ENCODE data around the gene AFAP1L1.

The AFAP1L1 gene

DNA sequence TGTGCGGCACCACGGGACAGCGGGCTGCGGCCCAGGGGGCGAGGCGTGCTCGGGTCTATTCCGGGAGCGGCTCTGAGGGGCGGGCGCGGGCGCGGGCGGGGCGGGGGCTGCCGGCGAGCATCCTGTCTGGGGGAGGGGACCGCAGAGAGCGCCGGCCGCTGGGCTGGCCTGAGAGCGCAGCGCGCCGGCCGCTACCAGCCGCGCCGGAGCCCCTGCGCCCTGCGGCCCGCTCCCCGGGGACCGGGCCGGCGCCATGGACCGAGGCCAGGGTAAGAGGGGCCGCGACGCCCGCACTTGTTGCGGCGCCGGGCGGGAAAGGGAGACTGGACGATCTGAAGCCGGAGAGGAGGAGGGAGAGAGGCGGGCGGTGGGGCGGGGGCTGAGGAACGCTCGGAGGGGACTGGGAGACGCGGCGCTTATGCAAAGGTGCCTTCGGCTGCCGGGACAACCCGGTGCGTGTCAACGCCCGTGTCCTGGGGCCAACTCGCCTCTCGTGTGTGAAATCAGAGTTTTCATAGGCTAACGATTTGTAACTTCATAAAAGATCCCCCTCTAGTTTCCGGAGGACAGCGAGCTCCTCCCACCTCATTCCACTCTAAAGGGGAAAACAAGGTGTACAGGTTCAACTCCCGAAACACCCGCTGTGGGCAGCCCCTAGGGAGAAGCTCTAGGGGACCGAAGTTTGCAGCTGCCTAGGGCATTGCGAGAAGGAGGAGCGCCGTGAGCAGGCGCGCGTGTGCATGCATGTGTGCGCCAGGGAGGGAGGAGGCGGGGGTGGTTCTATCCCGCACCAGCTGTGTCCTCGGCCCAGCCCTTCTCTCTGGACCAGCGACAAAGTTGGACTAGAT lies at the start of gene AFAP1L1:
Gene AFAP1L1 (plus strand): TSS at position 144 of the 848 bp plus-strand sequence. CDS start 110 bp downstream, at position 254.
- H3K4me3 ChIP-seq (ENCODE audit: low read depth, low read length), result no peak within 1 kb of the TSS
- TF ChIP-seq, protein P1, sequence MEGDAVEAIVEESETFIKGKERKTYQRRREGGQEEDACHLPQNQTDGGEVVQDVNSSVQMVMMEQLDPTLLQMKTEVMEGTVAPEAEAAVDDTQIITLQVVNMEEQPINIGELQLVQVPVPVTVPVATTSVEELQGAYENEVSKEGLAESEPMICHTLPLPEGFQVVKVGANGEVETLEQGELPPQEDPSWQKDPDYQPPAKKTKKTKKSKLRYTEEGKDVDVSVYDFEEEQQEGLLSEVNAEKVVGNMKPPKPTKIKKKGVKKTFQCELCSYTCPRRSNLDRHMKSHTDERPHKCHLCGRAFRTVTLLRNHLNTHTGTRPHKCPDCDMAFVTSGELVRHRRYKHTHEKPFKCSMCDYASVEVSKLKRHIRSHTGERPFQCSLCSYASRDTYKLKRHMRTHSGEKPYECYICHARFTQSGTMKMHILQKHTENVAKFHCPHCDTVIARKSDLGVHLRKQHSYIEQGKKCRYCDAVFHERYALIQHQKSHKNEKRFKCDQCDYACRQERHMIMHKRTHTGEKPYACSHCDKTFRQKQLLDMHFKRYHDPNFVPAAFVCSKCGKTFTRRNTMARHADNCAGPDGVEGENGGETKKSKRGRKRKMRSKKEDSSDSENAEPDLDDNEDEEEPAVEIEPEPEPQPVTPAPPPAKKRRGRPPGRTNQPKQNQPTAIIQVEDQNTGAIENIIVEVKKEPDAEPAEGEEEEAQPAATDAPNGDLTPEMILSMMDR (IDR thresholded peaks at IDR 0.05; ENCODE audit: insufficient read depth, low read depth, low read length, missing control alignments), result no peak
- DNase-seq (ENCODE audit: low read depth), result no peak

DNA sequence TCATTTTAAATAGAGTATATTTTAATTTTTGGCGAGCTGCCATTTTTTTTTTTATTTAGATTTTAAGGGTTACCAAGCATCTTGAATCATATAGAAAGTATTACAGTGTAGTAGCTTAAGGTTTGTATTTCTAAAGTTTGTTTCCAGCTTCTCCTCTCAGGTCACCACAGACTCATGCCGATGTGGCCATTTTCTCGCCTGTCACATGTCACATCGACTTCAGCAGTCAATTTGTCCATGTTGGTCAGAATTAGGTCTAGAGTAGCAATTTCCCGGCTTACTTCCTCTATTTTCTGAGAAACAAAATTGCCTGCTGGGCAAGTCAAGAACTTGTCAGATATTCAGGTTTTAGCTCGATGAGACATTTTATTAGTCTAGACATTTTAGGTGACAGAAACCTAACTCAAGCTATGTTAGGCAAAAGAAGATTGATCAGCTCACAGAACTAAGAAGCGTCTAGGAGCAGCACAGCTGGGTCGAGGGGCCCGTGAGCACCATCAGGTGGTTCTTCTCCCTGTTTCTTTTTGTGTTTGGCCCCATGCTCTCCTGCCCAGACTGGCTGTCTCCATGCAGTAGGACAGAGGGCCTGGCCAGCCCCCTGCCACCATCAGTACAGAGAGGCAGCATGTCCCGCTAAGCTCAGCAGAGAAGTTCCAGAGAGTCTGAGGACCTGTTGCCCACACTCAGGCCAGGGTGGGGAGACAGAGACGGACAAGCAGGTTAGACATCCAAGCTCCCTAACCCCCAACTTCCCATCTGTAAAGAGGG lies 48.4 kb upstream of the AFAP1L1 start:
- TF ChIP-seq, protein P1 (IDR thresholded peaks at IDR 0.05; ENCODE audit: insufficient read depth, low read depth, low read length, missing control alignments), result no peak
- peak; percentile 13 for DNase-seq (ENCODE audit: low read depth)

DNA sequence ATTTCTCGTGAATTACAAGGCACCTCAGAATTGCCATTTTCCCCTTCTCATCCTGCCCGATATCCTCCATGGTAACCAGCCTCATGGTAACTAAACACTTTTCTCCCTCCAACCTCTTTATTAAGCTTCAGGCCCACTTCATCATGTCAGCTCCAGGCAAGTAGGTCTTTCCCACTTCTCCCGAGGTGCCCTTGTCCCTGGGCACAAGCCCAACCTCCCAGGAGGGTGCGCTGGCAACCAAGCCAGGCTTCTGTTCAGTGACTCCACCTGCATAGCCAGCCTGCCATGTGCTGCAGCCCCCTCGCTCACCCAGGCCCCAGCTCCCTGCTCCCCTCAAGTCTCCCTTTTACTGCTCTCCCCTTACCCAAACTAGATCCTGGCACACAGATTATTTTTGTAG lies 47.4 kb upstream of the AFAP1L1 start:
- DNase-seq (ENCODE audit: low read depth), result no peak
- TF ChIP-seq, protein P1 (IDR thresholded peaks at IDR 0.05; ENCODE audit: insufficient read depth, low read depth, low read length, missing control alignments), result no peak
- no peak overlapping the region for H3K4me3 ChIP-seq (ENCODE audit: low read depth, low read length)

More for the DNA sequence above, 48.4 kb upstream of the AFAP1L1 start:
- no peak overlapping the region for H3K4me3 ChIP-seq (ENCODE audit: low read depth, low read length)

DNA sequence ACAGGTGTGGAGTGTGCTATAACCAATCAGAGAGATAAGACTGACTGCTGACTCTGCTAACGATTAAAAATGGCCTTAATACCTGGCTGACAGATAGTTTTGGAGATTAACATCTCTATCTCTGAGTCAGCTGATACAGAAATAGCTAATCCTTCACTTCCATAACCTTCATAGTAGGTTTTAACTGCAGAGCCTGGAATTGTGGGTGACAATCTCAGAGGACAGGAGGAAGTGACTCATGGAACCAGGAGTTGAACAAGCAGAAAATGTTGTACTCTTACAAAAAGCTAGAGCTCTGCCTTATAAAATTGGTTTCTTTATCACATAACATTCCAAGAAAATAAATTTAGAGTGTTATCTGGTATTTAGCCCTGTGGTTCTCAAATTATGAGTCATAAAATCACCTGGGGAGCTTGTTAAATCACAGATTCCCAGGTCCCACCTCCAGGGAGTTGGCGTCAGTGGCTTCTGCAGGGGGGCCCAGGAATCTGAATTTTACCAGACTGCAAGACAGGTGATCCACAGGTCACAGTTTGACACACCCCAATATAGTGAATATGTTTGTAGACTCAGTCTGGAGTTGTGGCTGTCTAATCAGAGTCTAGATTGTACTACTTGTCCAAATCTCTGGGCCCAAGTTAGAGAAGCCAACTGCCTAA lies 44.4 kb upstream of the AFAP1L1 start:
- TF ChIP-seq, protein P1 (IDR thresholded peaks at IDR 0.05; ENCODE audit: insufficient read depth, low read depth, low read length, missing control alignments), result no peak
- no peak overlapping the region for H3K4me3 ChIP-seq (ENCODE audit: low read depth, low read length)
- DNase-seq (ENCODE audit: low read depth), result no peak

- H3K4me3 ChIP-seq (ENCODE audit: low read depth, low read length), result no peak overlapping the region
- TF ChIP-seq, protein P1 (IDR thresholded peaks at IDR 0.05; ENCODE audit: insufficient read depth, low read depth, low read length, missing control alignments), result no peak
- DNase-seq (ENCODE audit: low read depth), result no peak
These were observed 42.9 kb upstream of the AFAP1L1 start for GRCh38 chr5:149228618-149229297.

- TF ChIP-seq, protein P1 (IDR thresholded peaks at IDR 0.05; ENCODE audit: insufficient read depth, low read depth, low read length, missing control alignments), result no peak
- no peak overlapping the region for H3K4me3 ChIP-seq (ENCODE audit: low read depth, low read length)
- no peak for DNase-seq (ENCODE audit: low read depth)
These were observed 42.2 kb upstream of the AFAP1L1 start for GRCh38 chr5:149229298-149229937.
